HUES6 (cell line): Measurements from ENCODE around the gene SLFN5.

ENCODE experiments used
- H3K27ac ChIP-seq: 2 replicates; pipeline ENCODE4 v1.7.0; 2013; ENCODE audit warnings: low read depth, mild to moderate bottlenecking, low read length, inconsistent platforms
- H3K27me3 ChIP-seq: 2 replicates; pipeline ENCODE4 v1.6.1; 2013; ENCODE audit warnings: low read length; ENCODE audit not compliant: control insufficient read depth, insufficient read depth
- H3K36me3 ChIP-seq: 2 replicates; pipeline ENCODE4 v1.6.1; 2013; ENCODE audit warnings: low read length; ENCODE audit not compliant: control insufficient read depth, insufficient read depth
- H3K4me1 ChIP-seq: 2 replicates; pipeline ENCODE4 v1.6.1; 2013; ENCODE audit warnings: low read length; ENCODE audit not compliant: control insufficient read depth, insufficient read depth
- H3K4me3 ChIP-seq: 2 replicates; pipeline ENCODE4 v1.5.1; 2013; ENCODE audit warnings: low read depth, low read length
- H3K9ac ChIP-seq: one replicate; pipeline ENCODE4 v1.6.1; 2013; ENCODE audit warnings: mild to moderate bottlenecking, low read length
- H3K9me3 ChIP-seq: 2 replicates; pipeline ENCODE4 v1.6.1; 2013; ENCODE audit warnings: low read depth, low read length; ENCODE audit not compliant: control insufficient read depth, insufficient read depth

SLFN5 gene

DNA sequence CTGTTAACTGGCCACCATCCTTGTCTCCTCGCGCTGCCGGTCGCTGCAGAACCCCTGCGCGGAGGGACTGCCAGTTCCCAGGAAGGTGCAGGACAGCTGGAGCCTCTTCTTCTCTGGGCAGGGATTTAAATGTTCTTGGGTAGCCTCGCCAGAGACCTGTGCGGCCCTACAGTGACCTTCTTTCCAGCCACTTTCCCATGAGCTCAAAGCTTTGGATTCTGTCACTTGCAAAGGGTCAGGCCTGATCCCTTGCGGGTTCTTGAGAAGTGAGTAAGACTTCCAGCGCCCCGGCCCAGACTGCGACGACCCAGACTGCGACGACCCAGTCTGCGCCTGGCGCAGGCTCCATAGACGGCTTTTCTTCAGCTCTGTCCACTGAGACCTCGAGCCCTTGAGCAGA, 1.4 kb upstream of the SLFN5 start:
- H3K4me3 ChIP-seq = peak overlapping the region; percentile 73
- no peaks in the 10 kb centered on the region for H3K9me3 ChIP-seq
- H3K27ac ChIP-seq = no peak overlapping the region
- peaks cover 22% of the 10 kb centered on the region for H3K4me1 ChIP-seq
- H3K27me3 ChIP-seq = no peaks in the 10 kb centered on the region
- no peaks in the 10 kb centered on the region for H3K36me3 ChIP-seq
- peak overlapping the region; percentile 29 for H3K9ac ChIP-seq

DNA sequence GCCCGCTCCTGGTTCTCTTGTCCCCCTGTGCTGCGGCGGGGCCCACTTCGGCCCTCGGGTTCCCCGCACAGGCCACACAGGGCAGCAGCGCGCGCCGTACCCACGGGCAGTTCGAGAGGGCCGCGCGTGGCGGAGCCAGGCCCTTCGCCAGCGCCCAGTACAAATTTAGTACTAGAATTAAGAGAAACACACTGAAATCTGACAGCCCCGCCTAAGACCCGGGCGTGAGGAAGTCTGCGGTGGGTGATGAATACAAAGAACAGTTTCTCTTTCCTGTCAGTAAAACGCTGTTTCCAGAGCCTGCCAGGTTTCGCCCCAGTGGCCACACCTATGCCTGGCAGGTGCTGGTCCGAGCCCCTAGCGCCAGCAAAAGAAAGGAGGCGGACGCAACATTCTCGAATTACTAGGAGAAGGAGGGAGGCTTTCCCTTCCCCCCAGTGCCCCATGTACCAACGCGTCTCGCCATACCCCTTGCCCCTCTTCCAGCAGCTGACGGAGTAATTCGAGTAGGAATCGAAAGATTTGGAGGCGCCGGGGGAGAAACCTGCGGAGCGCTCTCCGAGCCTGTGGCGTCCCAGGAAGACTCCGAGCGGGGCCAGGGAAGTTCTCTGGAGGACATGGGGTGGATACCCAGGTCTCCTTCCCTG, 591 bp upstream of the SLFN5 start:
- Histone ChIP-seq H3K9ac (peak overlapping the region; percentile 50), H3K36me3 (no peaks in the 10 kb centered on the region), H3K4me1 (peaks cover 22% of the 10 kb centered on the region), H3K27ac (no peak overlapping the region), H3K27me3 (no peaks in the 10 kb centered on the region), H3K4me3 (peak overlapping the region; percentile 73), H3K9me3 (no peaks in the 10 kb centered on the region)

DNA sequence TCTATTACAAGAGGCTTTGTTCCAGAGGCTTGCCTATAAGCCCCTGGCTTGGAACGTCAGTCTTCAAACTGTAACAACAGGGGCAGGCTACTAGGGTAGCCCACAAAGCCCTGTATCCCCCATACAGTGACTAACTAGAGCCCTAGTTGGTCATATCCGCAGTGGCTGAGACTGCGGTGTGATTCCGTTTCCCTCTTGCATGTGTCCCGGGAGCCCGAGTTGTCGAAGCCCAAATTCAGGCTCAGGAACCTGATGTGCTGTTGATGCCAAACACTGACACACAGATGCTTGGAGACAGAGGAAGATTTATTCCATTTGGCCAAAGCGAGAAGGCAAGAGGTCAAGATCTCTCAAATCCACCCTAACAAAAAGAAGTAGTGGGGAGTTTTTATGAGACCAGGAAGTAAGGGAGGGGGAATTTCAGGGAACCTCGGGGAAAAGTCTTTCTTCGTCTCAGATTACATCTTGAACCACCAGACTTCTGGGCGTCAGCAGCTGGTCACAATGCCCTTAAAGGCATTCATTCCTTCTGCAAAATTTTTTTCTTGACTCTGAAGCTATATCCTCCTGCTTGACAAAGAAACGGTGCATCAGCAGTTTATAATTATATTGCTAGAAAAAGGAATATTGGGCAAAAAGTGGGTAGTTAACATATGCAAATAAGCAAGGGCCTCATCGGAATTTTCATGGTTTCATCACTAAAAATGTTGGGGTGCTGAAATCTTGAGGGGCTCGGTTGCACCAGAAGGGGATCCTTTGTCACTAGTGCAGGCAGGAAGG, 879 bp downstream of the SLFN5 start:
- no peaks in the 10 kb centered on the region for H3K9me3 ChIP-seq
- H3K4me1 ChIP-seq = peaks cover 22% of the 10 kb centered on the region
- peak overlapping the region; percentile 68 for H3K9ac ChIP-seq
- H3K36me3 ChIP-seq = no peaks in the 10 kb centered on the region
- H3K4me3 ChIP-seq = peak overlapping the region; percentile 73
- no peak overlapping the region for H3K27ac ChIP-seq
- H3K27me3 ChIP-seq = no peaks in the 10 kb centered on the region

DNA sequence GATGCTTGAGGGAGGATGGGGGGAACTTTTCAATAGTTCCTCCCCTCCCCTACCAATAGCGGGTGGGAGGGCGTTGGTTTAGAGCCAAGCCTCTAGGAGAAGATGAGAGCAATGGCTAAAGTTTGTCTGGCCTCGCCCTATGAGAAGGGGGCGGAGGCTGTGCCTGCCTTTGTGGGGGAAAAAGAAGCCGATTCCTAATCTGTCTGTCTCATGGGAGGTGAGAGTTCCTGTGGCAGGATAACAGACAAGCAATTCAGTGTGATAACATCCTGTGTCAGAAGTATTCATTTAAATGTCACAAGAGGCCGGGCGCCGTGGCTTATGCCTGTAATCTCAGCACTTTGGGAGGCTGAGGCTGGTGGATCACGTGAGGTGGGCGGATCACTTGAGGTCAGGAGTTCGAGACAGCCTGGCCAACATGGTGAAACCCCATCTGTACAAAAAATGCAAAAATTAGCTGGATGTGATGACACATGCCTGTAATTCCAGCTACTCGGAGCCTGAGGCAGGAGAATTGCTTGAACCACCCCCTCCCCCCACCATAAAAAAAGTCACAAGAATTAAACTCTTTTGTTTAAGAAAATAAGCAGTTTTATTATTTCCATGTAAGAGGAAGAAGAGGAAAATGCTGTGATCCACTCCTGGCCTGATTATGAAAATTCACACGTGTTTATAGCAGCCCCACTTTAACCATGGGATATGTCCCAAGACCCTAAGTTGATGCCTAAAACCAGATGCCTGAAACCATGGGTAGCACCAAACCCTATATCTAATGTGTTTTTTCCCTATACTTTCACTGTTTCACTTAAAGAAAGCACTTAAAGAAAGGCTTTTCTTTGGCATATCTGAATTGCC, 1.7 kb downstream of the SLFN5 start:
- Histone ChIP-seq H3K4me3 (peak overlapping the region; percentile 73), H3K9me3 (no peaks in the 10 kb centered on the region), H3K27ac (no peak overlapping the region), H3K36me3 (no peaks in the 10 kb centered on the region), H3K9ac (peak overlapping the region; percentile 68), H3K4me1 (peaks cover 22% of the 10 kb centered on the region), H3K27me3 (no peaks in the 10 kb centered on the region)

DNA sequence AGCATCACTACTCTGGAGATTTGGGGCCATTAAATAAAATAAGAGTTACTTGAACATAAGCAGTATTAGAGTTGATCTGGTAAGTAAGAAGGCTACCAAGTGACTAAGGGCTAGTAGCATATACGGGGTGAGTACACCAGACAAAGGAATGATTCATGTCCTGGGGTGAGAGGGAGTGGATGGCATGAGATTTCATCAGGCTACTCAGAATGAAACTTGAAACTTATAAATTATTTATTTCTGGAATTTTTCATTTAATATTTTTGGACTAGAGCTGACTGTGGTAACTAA, 2.3 kb downstream of the SLFN5 start:
- H3K9ac ChIP-seq = no peak overlapping the region
- H3K4me1 ChIP-seq = peaks cover 22% of the 10 kb centered on the region
- H3K27me3 ChIP-seq = no peaks in the 10 kb centered on the region
- H3K27ac ChIP-seq = no peak overlapping the region
- H3K9me3 ChIP-seq = no peaks in the 10 kb centered on the region
- 0 out of 2 replicates have a peak overlapping the region, but pooled peaks have one; percentile 73 for H3K4me3 ChIP-seq
- H3K36me3 ChIP-seq = no peaks in the 10 kb centered on the region

DNA sequence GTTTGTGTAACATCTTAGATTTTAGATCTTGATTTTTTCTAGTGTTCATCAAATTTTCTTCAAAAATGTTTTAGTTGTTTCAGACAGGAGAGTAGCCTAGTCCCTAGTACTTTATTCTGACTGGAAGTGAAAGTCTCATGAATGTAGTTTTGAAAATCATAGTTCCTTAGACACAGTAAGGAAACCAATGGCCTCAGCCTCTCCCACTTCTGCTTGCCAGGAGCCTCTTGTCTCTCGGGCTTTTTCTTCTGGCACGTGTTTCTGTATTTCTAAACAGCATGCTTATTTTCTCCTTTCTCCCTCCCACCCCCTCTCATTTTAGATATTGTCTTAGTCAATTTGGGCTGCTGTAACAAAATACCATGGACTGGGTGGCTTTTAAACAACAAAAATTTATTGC, 9.8 kb downstream of the SLFN5 start:
- Histone ChIP-seq H3K9ac (no peak overlapping the region), H3K27me3 (no peaks in the 10 kb centered on the region), H3K36me3 (no peaks in the 10 kb centered on the region), H3K4me1 (no peaks in the 10 kb centered on the region), H3K9me3 (no peaks in the 10 kb centered on the region), H3K27ac (no peak overlapping the region), H3K4me3 (no peak overlapping the region)

DNA sequence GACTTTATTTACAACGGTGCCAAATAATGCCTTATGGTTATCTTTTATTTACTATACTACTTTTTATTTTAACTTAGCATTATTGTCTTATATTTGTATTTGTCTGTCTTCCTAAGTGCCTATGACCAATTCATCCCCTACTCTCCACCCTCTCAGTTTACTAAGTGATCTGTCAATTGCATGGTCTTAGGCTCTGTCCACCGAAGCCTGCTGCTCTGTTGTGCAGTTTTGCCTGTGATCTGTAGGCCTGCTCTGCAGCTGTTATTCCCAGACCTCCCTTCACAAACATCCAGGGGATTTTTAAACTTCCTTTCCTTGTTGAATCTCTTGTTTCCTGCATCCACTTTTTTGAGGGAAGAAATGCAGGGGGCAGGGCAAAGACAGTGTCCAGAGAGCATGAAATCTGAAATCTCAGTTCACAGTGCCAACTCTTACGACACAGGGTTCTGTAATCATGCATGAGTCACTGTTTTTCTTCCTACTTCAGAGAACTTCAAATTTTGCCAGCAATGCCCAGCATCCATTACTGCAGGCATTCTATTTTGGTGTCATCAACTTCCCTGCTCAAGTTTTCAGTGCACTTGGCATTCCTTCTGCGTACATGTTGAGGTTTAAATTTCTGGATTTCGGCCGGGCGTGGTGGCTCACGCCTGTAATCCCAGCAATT, 11.4 kb downstream of the SLFN5 start:
- H3K4me3 ChIP-seq = no peak overlapping the region
- no peaks in the 10 kb centered on the region for H3K4me1 ChIP-seq
- no peak overlapping the region for H3K9ac ChIP-seq
- H3K36me3 ChIP-seq = no peaks in the 10 kb centered on the region
- no peaks in the 10 kb centered on the region for H3K9me3 ChIP-seq
- H3K27ac ChIP-seq = no peak overlapping the region
- H3K27me3 ChIP-seq = no peaks in the 10 kb centered on the region

DNA sequence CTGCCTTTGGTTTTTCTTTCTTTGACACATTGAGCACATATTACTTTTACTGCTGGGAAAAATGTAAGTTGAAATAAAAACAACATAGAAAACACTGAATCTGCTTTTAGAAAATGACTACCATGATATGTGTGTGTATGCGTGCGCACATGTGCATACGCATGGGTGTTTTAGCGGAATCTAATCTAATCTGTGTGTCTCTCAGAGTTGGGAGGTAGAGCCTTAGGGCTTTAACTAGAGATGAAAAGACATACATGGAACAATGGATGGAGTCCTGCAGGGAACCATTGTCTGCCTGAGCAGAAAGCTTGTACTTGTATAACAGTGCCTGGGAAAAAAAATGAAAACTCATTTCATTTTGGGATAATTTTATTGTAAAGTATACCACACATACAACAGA, 12.4 kb downstream of the SLFN5 start:
- H3K27ac ChIP-seq = no peak overlapping the region
- H3K27me3 ChIP-seq = no peaks in the 10 kb centered on the region
- no peak overlapping the region for H3K9ac ChIP-seq
- H3K4me1 ChIP-seq = no peaks in the 10 kb centered on the region
- no peaks in the 10 kb centered on the region for H3K9me3 ChIP-seq
- H3K36me3 ChIP-seq = no peaks in the 10 kb centered on the region
- no peak overlapping the region for H3K4me3 ChIP-seq

DNA sequence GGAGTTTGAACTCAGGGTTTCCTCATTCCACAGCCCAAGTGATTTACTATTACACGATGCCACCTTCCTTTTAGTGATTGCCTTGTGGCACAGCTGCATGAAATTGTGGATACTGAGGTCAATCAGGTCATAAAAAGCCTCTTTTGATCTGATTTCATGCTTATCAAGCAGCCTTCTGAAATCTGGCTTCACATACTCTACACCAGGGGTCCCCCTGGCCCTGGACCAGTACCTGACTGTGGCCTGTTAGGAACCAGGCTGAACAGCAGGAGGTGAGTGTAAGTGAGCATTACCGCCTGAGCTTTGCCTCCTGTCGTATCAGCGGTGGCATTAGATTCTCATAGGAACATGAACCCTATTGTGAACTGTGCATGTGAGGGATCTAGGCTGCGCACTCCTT, 13.8 kb downstream of the SLFN5 start:
- H3K27me3 ChIP-seq = no peaks in the 10 kb centered on the region
- H3K4me3 ChIP-seq = no peak overlapping the region
- no peaks in the 10 kb centered on the region for H3K9me3 ChIP-seq
- no peak overlapping the region for H3K27ac ChIP-seq
- H3K4me1 ChIP-seq = no peaks in the 10 kb centered on the region
- H3K9ac ChIP-seq = no peak overlapping the region
- H3K36me3 ChIP-seq = no peaks in the 10 kb centered on the region

DNA sequence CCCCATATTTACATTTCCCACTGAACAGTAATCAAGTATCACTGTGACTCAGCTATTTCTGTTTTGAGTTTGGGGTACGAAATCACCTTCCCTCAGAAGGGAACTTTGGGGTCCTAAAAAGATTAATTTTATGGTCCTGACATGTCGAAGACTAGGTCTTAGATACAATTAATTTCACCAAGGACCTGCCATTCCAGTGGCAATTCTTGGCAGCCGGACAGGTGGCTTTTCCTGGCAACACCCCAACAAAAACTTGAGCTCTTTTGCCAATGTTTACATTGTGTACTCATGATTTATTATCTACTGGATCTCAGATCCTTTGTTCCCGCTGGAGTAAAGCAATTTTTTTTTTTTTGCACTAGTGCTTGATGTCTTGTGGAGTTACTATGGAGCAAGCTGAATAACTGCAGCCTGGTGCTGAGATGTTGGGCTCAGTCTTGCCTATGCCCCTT, 14.4 kb downstream of the SLFN5 start:
- no peak overlapping the region for H3K27ac ChIP-seq
- no peaks in the 10 kb centered on the region for H3K27me3 ChIP-seq
- no peaks in the 10 kb centered on the region for H3K36me3 ChIP-seq
- H3K4me1 ChIP-seq = no peaks in the 10 kb centered on the region
- no peaks in the 10 kb centered on the region for H3K9me3 ChIP-seq
- no peak overlapping the region for H3K4me3 ChIP-seq
- H3K9ac ChIP-seq = no peak overlapping the region
